DOHH2 (cell line): Measurements from ENCODE around the gene LRFN4.

Source experiments
- H3F3A ChIP-seq: fragments of 200-600 bp; sonication (generic), shearing (Covaris generic); 2 replicates; pipeline ENCODE4 v1.6.0; 2016; ENCODE audit warnings: antibody characterized with exemption, mild to moderate bottlenecking; ENCODE audit not compliant: control insufficient read depth, insufficient read depth
- H3K27ac ChIP-seq: fragments of 200-600 bp; sonication (generic); 2 replicates; pipeline ENCODE4 v1.5.1; 2014; ENCODE audit warnings: low read depth, mild to moderate bottlenecking, low read length, moderate library complexity
- H3K27me3 ChIP-seq: fragments of 200-600 bp; sonication (generic); 2 replicates; pipeline ENCODE4 v1.6.1; 2014; ENCODE audit warnings: mild to moderate bottlenecking, low read length, mixed read lengths; ENCODE audit not compliant: control insufficient read depth
- H3K36me3 ChIP-seq: fragments of 200-600 bp; sonication (generic); 2 replicates; pipeline ENCODE4 v1.6.1; 2014; ENCODE audit warnings: mild to moderate bottlenecking, low read length, moderate library complexity, mixed read lengths; ENCODE audit not compliant: control insufficient read depth
- H3K4me1 ChIP-seq: fragments of 200-600 bp; sonication (generic); 2 replicates; pipeline ENCODE4 v1.6.1; 2014; ENCODE audit warnings: mild to moderate bottlenecking, low read length, mixed read lengths; ENCODE audit not compliant: control insufficient read depth
- H3K4me2 ChIP-seq: fragments of 200-600 bp; sonication (generic); 2 replicates; pipeline ENCODE4 v1.6.0; 2014; ENCODE audit warnings: mild to moderate bottlenecking, low read length, moderate library complexity
- H3K4me3 ChIP-seq: fragments of 200-600 bp; sonication (generic); 2 replicates; pipeline ENCODE4 v1.5.1; 2014; ENCODE audit warnings: mild to moderate bottlenecking, low read length, mixed read lengths
- H3K79me2 ChIP-seq: fragments of 200-600 bp; sonication (generic); 2 replicates; pipeline ENCODE4 v1.6.1; 2014; ENCODE audit warnings: mild to moderate bottlenecking, low read length, mixed read lengths; ENCODE audit not compliant: control insufficient read depth
- H3K9me2 ChIP-seq: fragments of 200-600 bp; sonication (generic); replicated peaks from 2 replicates; pipeline ENCODE4 v1.6.1; 2014; ENCODE audit warnings: mild to moderate bottlenecking, low read length, mixed read lengths; ENCODE audit not compliant: control insufficient read depth
- H3K9me3 ChIP-seq: fragments of 200-600 bp; sonication (generic); 2 replicates; pipeline ENCODE4 v1.6.1; 2014; ENCODE audit warnings: antibody characterized with exemption, low read length, mixed read lengths; ENCODE audit not compliant: control insufficient read depth, insufficient read depth
- H4K20me1 ChIP-seq: fragments of 200-600 bp; sonication (generic); 2 replicates; pipeline ENCODE4 v1.6.0; 2014; ENCODE audit warnings: low read depth, mild to moderate bottlenecking, antibody characterized with exemption, low read length, moderate library complexity; ENCODE audit not compliant: control insufficient read depth, insufficient read depth
- EZH2phosphoT487 ChIP-seq: fragments of 200-600 bp; sonication (generic); IDR thresholded peaks from 2 replicates; pipeline ENCODE4 v1.6.1; 2017; ENCODE audit warnings: borderline replicate concordance, mild to moderate bottlenecking, antibody characterized with exemption, low read length, moderate library complexity, mixed read lengths
- TF ChIP-seq, protein P1 (sequence below): fragments of 200-600 bp; sonication (generic); IDR thresholded peaks from one replicate; pipeline ENCODE4 v1.5.1; 2014; ENCODE audit warnings: antibody characterized with exemption, mild to moderate bottlenecking, low read depth, low read length; ENCODE audit not compliant: poor library complexity, severe bottlenecking

LRFN4 gene

DNA sequence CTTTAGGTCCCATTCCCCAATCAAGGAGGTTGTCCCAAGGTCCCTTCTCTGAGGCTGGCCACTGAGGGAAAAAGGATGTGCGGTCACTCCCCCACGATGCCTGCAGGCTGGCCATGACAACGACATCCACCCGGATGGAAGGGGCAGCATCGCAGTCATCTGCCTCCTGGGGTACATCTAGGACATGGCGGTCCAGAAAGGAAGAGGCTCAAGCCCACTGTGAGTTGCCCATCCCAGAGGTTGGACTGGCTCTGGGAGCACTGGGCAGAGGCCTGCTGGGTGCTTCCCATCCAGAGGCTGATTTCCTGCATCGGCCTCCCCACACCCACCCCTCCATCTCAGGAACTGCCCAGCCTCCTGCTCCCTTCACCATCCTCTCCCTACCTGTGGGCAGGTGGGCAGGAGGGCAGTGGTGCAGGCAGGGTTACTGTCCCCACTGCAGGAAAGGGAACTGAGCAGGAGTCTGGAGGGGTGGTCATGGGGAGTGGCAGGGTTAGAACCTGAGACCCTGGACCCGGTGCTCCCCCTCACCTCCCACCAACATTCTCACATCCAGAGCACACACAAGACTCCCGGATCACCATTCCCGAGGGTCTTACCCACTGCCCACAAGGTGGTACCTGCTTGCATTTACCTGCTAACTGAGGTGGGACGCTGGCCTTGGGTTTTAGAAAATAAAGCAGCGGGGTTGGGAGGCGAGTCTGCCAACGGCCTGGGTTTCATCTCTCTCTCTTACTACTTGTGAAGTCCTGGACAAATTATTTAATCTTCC, 9.2 kb upstream of the LRFN4 start:
- Histone ChIP-seq H3K4me3 (no peak overlapping the region), H3K9me2 (no peaks in the 10 kb centered on the region), H3K9me3 (no peaks in the 10 kb centered on the region), H3K79me2 (peaks cover 28% of the 10 kb centered on the region), H3K4me1 (peaks cover 22% of the 10 kb centered on the region), H3K36me3 (peaks cover 33% of the 10 kb centered on the region), H4K20me1 (no peaks in the 10 kb centered on the region), H3F3A (no peaks in the 10 kb centered on the region), H3K4me2 (no peak overlapping the region), H3K27me3 (no peaks in the 10 kb centered on the region), H3K27ac (no peak overlapping the region)
- TF ChIP-seq EZH2phosphoT487, result no peak
- TF ChIP-seq, protein P1, sequence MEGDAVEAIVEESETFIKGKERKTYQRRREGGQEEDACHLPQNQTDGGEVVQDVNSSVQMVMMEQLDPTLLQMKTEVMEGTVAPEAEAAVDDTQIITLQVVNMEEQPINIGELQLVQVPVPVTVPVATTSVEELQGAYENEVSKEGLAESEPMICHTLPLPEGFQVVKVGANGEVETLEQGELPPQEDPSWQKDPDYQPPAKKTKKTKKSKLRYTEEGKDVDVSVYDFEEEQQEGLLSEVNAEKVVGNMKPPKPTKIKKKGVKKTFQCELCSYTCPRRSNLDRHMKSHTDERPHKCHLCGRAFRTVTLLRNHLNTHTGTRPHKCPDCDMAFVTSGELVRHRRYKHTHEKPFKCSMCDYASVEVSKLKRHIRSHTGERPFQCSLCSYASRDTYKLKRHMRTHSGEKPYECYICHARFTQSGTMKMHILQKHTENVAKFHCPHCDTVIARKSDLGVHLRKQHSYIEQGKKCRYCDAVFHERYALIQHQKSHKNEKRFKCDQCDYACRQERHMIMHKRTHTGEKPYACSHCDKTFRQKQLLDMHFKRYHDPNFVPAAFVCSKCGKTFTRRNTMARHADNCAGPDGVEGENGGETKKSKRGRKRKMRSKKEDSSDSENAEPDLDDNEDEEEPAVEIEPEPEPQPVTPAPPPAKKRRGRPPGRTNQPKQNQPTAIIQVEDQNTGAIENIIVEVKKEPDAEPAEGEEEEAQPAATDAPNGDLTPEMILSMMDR, result no peak

DNA sequence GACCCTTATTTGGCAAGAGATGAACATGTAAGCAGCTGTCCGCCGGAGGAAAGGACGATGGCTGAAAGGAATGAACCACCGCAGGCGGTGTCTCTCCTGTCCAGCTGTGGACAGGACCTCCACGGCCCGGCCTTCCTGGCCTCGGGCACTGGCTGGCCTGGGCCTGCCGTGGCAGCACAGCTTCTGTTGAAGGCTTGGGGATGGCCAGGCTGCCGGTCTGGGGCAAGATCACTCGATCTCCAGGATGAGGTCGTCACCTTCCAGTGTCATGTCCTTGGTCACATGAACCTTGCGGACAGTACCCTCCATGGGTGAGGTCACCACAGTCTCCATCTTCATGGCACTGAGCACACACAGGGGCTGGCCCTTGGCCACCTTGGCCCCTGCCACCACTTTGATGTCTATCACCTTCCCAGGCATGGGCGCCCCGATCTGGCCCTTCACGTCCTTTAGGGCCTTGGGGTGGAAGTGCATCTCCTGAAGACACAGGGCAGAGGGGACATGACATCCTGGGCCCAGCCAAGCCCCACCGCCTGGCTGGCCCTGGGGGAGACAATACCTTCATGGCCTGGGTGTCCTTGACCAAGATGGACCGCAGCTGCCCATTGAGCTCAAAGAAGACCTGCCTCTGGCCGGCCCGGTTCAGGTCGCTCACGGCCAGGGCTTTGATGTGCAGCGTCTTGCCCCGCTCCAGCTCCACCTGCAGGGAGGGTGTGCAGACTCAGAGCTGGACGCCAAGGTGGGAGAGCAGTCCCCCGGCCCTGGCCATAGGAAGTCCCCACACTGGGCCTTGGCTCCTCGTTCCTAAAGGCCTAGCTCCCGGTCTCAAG, 8.0 kb upstream of the LRFN4 start:
- Histone ChIP-seq H3K4me2 (no peak overlapping the region), H3K36me3 (peaks cover 29% of the 10 kb centered on the region), H3K27me3 (no peaks in the 10 kb centered on the region), H3K9me2 (no peaks in the 10 kb centered on the region), H3K4me3 (no peak overlapping the region), H4K20me1 (no peaks in the 10 kb centered on the region), H3K27ac (no peak overlapping the region), H3F3A (no peaks in the 10 kb centered on the region), H3K79me2 (peaks cover 16% of the 10 kb centered on the region), H3K9me3 (no peaks in the 10 kb centered on the region), H3K4me1 (peaks cover 20% of the 10 kb centered on the region)
- TF ChIP-seq EZH2phosphoT487, result no peak
- TF ChIP-seq, protein P1, result no peak

DNA sequence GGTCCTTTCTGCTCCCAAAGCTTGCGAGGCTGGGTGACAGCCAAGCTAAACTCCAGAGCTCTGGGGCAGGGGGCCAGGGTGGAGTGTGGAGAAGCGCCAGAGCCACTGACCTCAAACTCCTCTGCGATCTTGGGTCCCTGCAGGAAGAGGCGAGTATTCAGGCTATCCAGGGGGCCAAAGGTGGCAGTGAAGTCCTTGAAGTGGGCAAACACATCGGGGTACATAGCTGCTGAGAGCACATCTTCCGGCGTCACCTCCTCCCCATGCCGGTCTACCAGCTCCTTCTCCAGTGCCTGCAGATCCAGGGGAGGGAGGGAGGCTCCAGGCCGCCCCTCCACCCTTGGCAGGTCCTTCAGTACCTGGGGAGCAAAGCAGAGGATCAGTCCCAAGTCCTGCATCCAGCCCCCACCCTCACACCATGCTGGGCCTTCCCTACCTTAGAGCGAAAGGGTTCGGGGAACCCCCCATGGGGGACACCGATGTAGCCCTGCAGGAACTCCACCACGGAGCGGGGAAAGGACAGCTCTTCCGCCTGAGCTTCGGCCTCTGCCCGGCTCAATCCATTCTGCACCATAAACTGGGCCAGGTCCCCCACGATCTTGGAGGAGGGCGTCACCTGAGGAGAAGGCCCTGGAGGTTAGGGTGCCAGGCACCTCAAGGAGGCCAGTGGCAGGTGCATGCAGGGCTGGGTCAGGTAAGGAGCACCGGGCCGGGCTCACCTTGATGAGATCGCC, 7.2 kb upstream of the LRFN4 start:
- H3K4me3 ChIP-seq, result no peak overlapping the region
- no peaks in the 10 kb centered on the region for H3K27me3 ChIP-seq
- H3K4me1 ChIP-seq, result peaks cover 13% of the 10 kb centered on the region
- no peak for TF ChIP-seq EZH2phosphoT487
- TF ChIP-seq, protein P1, result no peak
- peaks cover 25% of the 10 kb centered on the region for H3K36me3 ChIP-seq
- H4K20me1 ChIP-seq, result no peaks in the 10 kb centered on the region
- no peaks in the 10 kb centered on the region for H3F3A ChIP-seq
- no peaks in the 10 kb centered on the region for H3K9me2 ChIP-seq
- H3K9me3 ChIP-seq, result no peaks in the 10 kb centered on the region
- H3K4me2 ChIP-seq, result no peak overlapping the region
- H3K27ac ChIP-seq, result no peak overlapping the region
- peaks cover 8% of the 10 kb centered on the region for H3K79me2 ChIP-seq
